Right atrium auricular region (tissue), 2 donors: ENCODE results near the gene RIPPLY2. TPM values are rescaled to one million over a fixed set of nuclear protein-coding genes. Genes with fewer than 3 reads are reported as not detected.
"Not testable (repeated sequence)": the region's sequence is repeated elsewhere in the genome, so short reads cannot be mapped to it uniquely, and the experiment has no call there.

Source experiments
- DNase-seq: peaks from one replicate; pipeline ENCODE4 v3.0.0-alpha.2; 2019; ENCODE audit warnings: low spot score
- H3K27ac ChIP-seq, 2 donors: fragments of 200-600 bp; sonication (generic); 1 replicate in 1 of 2; 2 replicates in 1 of 2; pipeline ENCODE4 v1.5.1; 2016 to 2019
- H3K27me3 ChIP-seq, 2 donors: fragments of 200-600 bp; sonication (generic); one replicate each; pipeline versions ENCODE4 v1.5.1 to v1.6.0; 2017 to 2019
- H3K36me3 ChIP-seq: fragments of 200-600 bp; sonication (generic); one replicate; pipeline ENCODE4 v1.5.1; 2016
- H3K4me1 ChIP-seq, 2 donors: fragments of 200-600 bp; sonication (generic); one replicate each; pipeline versions ENCODE4 v1.5.1 to v1.6.0; 2017 to 2019
- H3K4me3 ChIP-seq, 2 donors: fragments of 200-600 bp; sonication (generic); 1 replicate in 1 of 2; 2 replicates in 1 of 2; pipeline ENCODE4 v1.5.1; 2017 to 2019; ENCODE audit warnings: mild to moderate bottlenecking in 1 of 2, moderate library complexity in 1 of 2
- H3K9me3 ChIP-seq, 2 donors: fragments of 200-600 bp; sonication (generic); one replicate each; pipeline ENCODE4 v1.5.1; 2019
- total RNA-seq, 2 donors: library from RNA; depleted of rRNA; stranded (reverse); fragments of >200 nt; gene quantifications; one replicate each; pipeline ENCODE4 v1.1.0, GENCODE V29; 2016
- TF ChIP-seq, protein P1 (sequence below), 2 donors: fragments of 200-600 bp; sonication (generic); IDR thresholded peaks; one replicate each; pipeline ENCODE4 v1.5.1; 2019; ENCODE audit warnings: antibody characterized with exemption in 2 of 2

Gene RIPPLY2, protein sequence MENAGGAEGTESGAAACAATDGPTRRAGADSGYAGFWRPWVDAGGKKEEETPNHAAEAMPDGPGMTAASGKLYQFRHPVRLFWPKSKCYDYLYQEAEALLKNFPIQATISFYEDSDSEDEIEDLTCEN
- total RNA-seq = not detected

DNA sequence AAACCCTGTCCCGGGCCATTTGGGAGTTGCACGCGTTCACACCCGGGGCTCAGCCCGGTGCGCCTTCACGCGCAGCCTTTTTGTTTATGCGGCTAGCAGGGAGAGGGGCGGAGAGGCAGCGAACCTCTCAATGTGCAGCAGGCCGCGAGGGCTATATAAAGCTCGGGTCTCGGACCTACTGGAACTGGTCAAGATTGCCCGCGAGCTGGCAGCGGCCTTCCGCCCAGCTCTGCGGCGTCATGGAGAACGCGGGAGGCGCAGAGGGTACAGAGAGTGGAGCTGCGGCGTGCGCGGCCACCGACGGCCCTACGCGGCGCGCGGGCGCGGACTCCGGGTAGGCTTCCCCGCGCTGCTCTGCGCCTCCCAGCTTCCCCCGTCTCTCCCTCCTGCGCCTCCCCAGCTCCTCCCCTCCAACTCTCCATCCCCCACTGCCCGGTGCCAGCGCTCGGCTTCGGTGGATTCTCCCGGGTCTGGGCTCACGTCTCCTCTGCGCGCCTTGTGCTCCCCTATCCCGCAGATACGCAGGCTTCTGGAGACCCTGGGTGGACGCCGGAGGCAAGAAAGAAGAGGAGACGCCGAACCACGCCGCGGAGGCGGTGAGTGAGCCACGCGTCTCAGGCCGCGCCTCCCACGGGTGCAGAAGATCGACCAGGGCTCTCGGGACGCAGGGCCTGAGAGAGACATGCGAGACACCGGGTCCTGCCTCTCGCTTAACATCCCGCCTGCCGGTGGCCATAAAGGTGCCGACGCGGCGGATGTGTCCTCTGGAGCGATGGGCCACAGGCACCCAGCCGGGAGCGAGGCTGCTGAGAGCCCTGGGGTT is at the start of gene RIPPLY2:
Gene RIPPLY2, plus strand, starts transcription at position 183 of the 823 bp plus-strand sequence. Its CDS starts 57 bp downstream, at position 240.
- Histone ChIP-seq H3K4me1 (peaks cover 0 to 17% of the 10 kb centered on the region in 2 donors), H3K27ac (no peak within 1 kb of the TSS), H3K27me3 (peaks cover 4 to 7% of the 10 kb centered on the region in 2 donors), H3K4me3 (peak within 1 kb of the TSS; percentile 21 to 50), H3K9me3 (no peaks in the 10 kb centered on the region), H3K36me3 (no peaks in the 10 kb centered on the region)
- DNase-seq = no peak
- TF ChIP-seq, protein P1, sequence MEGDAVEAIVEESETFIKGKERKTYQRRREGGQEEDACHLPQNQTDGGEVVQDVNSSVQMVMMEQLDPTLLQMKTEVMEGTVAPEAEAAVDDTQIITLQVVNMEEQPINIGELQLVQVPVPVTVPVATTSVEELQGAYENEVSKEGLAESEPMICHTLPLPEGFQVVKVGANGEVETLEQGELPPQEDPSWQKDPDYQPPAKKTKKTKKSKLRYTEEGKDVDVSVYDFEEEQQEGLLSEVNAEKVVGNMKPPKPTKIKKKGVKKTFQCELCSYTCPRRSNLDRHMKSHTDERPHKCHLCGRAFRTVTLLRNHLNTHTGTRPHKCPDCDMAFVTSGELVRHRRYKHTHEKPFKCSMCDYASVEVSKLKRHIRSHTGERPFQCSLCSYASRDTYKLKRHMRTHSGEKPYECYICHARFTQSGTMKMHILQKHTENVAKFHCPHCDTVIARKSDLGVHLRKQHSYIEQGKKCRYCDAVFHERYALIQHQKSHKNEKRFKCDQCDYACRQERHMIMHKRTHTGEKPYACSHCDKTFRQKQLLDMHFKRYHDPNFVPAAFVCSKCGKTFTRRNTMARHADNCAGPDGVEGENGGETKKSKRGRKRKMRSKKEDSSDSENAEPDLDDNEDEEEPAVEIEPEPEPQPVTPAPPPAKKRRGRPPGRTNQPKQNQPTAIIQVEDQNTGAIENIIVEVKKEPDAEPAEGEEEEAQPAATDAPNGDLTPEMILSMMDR (IDR thresholded peaks at IDR 0.05) = no peak

DNA sequence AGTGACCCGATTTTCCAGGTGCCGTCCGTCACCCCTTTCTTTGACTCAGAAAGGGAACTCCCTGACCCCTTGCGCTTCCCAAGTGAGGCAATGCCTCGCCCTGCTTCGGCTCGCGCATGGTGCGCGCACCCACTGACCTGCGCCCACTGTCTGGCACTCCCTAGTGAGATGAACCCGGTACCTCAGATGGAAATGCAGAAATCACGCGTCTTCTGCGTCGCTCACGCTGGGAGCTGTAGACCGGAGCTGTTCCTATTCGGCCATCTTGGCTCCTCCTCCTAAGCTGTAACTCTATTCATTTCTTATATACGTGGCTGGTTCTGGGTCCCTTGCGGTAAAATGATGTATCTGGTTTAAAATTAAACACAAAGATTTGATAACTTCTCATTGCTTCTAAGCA is 49.7 kb upstream of the RIPPLY2 start:
- not testable (repeated sequence) for H3K9me3 ChIP-seq, H3K27me3 ChIP-seq, DNase-seq, H3K4me3 ChIP-seq, H3K27ac ChIP-seq, H3K36me3 ChIP-seq, H3K4me1 ChIP-seq

DNA sequence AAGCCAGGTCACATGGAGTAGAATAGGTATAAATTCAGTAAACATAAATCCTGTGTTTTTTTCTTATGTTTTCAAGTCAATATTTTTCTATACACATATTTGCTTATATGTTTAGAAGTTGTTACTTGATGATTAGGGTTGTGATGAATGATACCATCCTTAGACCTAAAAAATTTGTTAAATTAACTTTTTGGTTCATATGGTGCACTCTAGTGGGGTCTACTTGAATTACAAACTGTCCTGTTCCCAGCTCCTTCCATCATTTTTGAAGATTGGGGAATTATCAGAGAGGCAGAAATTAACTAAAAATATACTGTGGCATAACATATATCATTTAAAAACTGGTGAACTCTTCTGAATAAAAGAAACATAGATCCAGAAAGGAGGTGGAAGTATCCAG is 48.3 kb upstream of the RIPPLY2 start:
- Histone ChIP-seq H3K4me1 (no peaks in the 10 kb centered on the region), H3K36me3 (no peaks in the 10 kb centered on the region), H3K9me3 (no peaks in the 10 kb centered on the region), H3K27ac (no peak overlapping the region), H3K4me3 (no peak overlapping the region), H3K27me3 (no peaks in the 10 kb centered on the region)
- DNase-seq = no peak
- TF ChIP-seq, protein P1 (IDR thresholded peaks at IDR 0.05) = no peak

DNA sequence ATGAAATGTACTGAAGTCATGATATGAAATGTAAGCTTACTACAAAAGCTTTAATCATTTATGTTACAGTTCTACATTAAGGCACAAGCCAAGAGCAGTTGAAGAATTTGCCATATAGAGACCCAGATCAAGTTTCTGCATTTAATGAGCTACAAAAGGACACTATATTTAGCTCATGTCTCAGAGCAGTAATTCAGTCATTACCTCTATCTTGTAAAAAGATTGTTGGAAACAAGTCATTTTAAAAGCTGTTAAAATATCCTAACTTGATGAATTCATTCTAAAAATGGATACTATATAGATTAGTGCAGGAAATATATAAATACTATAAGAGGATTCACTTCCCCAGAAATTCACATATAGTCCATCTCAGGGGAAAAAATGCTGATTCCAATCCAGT is 45.2 kb upstream of the RIPPLY2 start:
- Histone ChIP-seq H3K36me3 (no peaks in the 10 kb centered on the region), H3K4me1 (no peaks in the 10 kb centered on the region), H3K27me3 (no peaks in the 10 kb centered on the region), H3K27ac (no peak overlapping the region), H3K4me3 (no peak overlapping the region), H3K9me3 (no peaks in the 10 kb centered on the region)
- DNase-seq = no peak
- TF ChIP-seq, protein P1 (IDR thresholded peaks at IDR 0.05) = no peak

DNA sequence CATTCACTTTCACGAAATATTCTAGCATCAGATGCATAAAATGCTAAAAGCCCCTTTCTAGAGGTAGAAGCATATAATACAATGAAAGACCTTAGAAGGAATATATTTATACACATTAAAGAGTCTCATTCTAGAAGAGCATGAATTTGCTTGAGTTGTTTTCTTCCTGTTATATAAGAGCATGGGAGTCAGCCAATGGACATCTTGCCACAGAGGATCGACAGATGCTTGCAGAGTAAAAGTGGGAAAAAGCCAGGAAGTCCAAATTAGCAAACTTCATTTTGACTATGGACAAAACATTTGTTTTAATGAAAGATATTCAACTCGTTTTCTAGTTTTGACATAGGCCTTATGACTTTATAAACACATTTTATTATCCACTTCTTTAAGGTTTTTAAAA is 44.2 kb upstream of the RIPPLY2 start:
- Histone ChIP-seq H3K36me3 (no peaks in the 10 kb centered on the region), H3K9me3 (no peaks in the 10 kb centered on the region), H3K4me3 (no peak overlapping the region), H3K27ac (no peak overlapping the region), H3K27me3 (no peaks in the 10 kb centered on the region), H3K4me1 (no peaks in the 10 kb centered on the region)
- TF ChIP-seq, protein P1 (IDR thresholded peaks at IDR 0.05) = no peak
- no peak for DNase-seq

DNA sequence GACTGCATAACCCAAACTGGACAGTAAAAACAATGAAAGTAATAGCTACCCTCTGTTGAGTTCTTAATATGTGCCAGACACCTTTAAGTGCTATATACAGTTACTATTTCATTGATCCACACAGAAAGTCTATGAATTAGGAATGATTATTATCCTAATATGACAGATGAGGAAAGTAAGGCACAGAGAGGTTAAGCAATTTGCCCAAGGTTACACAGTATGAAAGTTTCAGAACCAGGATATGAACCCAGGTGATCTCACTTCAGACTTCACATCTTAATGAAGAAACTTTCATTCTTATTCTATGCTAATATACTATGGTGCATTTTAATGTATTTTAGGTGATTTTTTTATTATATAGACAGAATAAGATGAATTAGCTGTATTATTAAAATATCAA is 40.6 kb upstream of the RIPPLY2 start:
- no peak overlapping the region for H3K4me3 ChIP-seq
- H3K9me3 ChIP-seq = no peaks in the 10 kb centered on the region
- no peaks in the 10 kb centered on the region for H3K4me1 ChIP-seq
- DNase-seq = no peak
- no peak overlapping the region for H3K27ac ChIP-seq
- H3K36me3 ChIP-seq = no peaks in the 10 kb centered on the region
- TF ChIP-seq, protein P1 (IDR thresholded peaks at IDR 0.05) = no peak
- no peaks in the 10 kb centered on the region for H3K27me3 ChIP-seq
